HG03565 (cell line): ENCODE measurements around the gene CDK19.
"Not testable (repeated sequence)": the region's sequence is repeated elsewhere in the genome, so short reads cannot be mapped to it uniquely, and the experiment has no call there.

Experiments used
- ATAC-seq: cut with Tn5 transposase; IDR thresholded peaks from one replicate; pipeline ENCODE4 v1.9.1; 2021; ENCODE audit warnings: mild to moderate bottlenecking, moderate library complexity; ENCODE audit not compliant: unreplicated experiment

CDK19 gene

GRCh38 chr6:110760589-110760988 lies 54.7 kb downstream of the CDK19 start:
- ATAC-seq, result no peak

GRCh38 chr6:110760098-110760497 lies 55.2 kb downstream of the CDK19 start:
- ATAC-seq, result not testable (repeated sequence)

GRCh38 chr6:110757926-110758325 lies 57.3 kb downstream of the CDK19 start:
- no peak for ATAC-seq

GRCh38 chr6:110756817-110757216 lies 58.5 kb downstream of the CDK19 start:
- no peak for ATAC-seq

GRCh38 chr6:110755411-110755834 lies 59.8 kb downstream of the CDK19 start:
- ATAC-seq, result no peak

GRCh38 chr6:110753936-110754668 lies 61.2 kb downstream of the CDK19 start:
- ATAC-seq, result not testable (repeated sequence)

- no peak for ATAC-seq
Observed at GRCh38 chr6:110748453-110748852, 66.8 kb downstream of the CDK19 start.

GRCh38 chr6:110746680-110747079 lies 68.6 kb downstream of the CDK19 start:
- ATAC-seq, result no peak

GRCh38 chr6:110744991-110745390 lies 70.3 kb downstream of the CDK19 start:
- no peak for ATAC-seq

GRCh38 chr6:110742552-110742951 lies 72.7 kb downstream of the CDK19 start:
- ATAC-seq, result not testable (repeated sequence)

- ATAC-seq, result no peak
Observed at GRCh38 chr6:110741517-110741916, 73.8 kb downstream of the CDK19 start.

GRCh38 chr6:110738899-110739365 lies 76.3 kb downstream of the CDK19 start:
- no peak for ATAC-seq

GRCh38 chr6:110735666-110736065 lies 79.6 kb downstream of the CDK19 start:
- no peak for ATAC-seq

- no peak for ATAC-seq
Observed at GRCh38 chr6:110731898-110732297, 83.4 kb downstream of the CDK19 start.

GRCh38 chr6:110731196-110731595 lies 84.1 kb downstream of the CDK19 start:
- no peak for ATAC-seq

- peak; percentile 79 for ATAC-seq
Observed at GRCh38 chr6:110728501-110728900, 86.8 kb downstream of the CDK19 start.

GRCh38 chr6:110723017-110723416 lies 92.3 kb downstream of the CDK19 start:
- ATAC-seq, result no peak

GRCh38 chr6:110720066-110720465 lies 95.2 kb downstream of the CDK19 start:
- ATAC-seq, result no peak

- not testable (repeated sequence) for ATAC-seq
Observed at GRCh38 chr6:110719601-110720000, 95.7 kb downstream of the CDK19 start.

GRCh38 chr6:110714143-110714542 lies 101.1 kb downstream of the CDK19 start:
- no peak for ATAC-seq

- no peak for ATAC-seq
Observed at GRCh38 chr6:110712238-110712637, 103.0 kb downstream of the CDK19 start.

GRCh38 chr6:110710115-110710514 lies 105.2 kb downstream of the CDK19 start:
- no peak for ATAC-seq
